SK-N-SH (cell line): ENCODE data around the gene NAPEPLD. TPM values are rescaled to one million over a fixed set of nuclear protein-coding genes. Genes with fewer than 3 reads are reported as not detected.
"Not testable (repeated sequence)": the region's sequence is repeated elsewhere in the genome, so short reads cannot be mapped to it uniquely, and the experiment has no call there.

Experiments
- CTCF ChIA-PET: fragments of 300-600, 350-600 bp; formaldehyde crosslinking; extraction: SDS; loops from one replicate; lab custom pipeline; 2021; lab: Yijun Ruan, JAX
- POLR2A ChIA-PET: fragments of 350-600 bp; sonication (Branson Sonifier 250); formaldehyde crosslinking; extraction: SDS; loops from one replicate; lab custom pipeline; 2020; ENCODE audit warnings: antibody characterized with exemption, inconsistent platforms; lab: Yijun Ruan, JAX
- DNase-seq: peaks from one replicate; pipeline ENCODE4 v3.0.0; 2012
- H2AFZ ChIP-seq: fragments of 200-600 bp; sonication (generic); 2 replicates; pipeline ENCODE4 v1.8.1; 2016; ENCODE audit warnings: antibody characterized with exemption, mild to moderate bottlenecking, low read depth
- H3F3A ChIP-seq: fragments of 200-600 bp; sonication (generic); replicated peaks from 2 replicates; pipeline ENCODE3; 2016; ENCODE audit warnings: antibody characterized with exemption, mild to moderate bottlenecking; ENCODE audit not compliant: insufficient read depth
- H3K27ac ChIP-seq, 2 experiments: fragments of 200-500 bp in 1 of 2; fragments of 200-600 bp in 1 of 2; sonication (Bioruptor generic) in 1 of 2; sonication (generic), shearing (Covaris generic) in 1 of 2; 2 replicates each; pipeline versions ENCODE4 v1.5.1 to v1.6.1; 2014 to 2016; ENCODE audit warnings: low read depth in 2 of 2, inconsistent platforms in 1 of 2, low read length in 1 of 2, mild to moderate bottlenecking in 1 of 2, mixed read lengths in 1 of 2
- H3K27me3 ChIP-seq: fragments of 200-600 bp; sonication (generic), shearing (Covaris generic); 2 replicates; pipeline ENCODE4 v1.6.1; 2016; ENCODE audit warnings: mixed run types; ENCODE audit not compliant: insufficient read depth
- H3K36me3 ChIP-seq, 2 experiments: fragments of 200-500 bp in 1 of 2; fragments of 200-600 bp in 1 of 2; sonication (Bioruptor generic) in 1 of 2; sonication (generic) in 1 of 2; replicated peaks in 1 of 2; 2 replicates each; pipeline versions ENCODE3 to v1.5.1; 2014 to 2016; ENCODE audit warnings: low read length in 1 of 2, mild to moderate bottlenecking in 1 of 2; ENCODE audit not compliant: insufficient read depth in 2 of 2, control insufficient read depth in 1 of 2
- H3K4me1 ChIP-seq, 2 experiments: fragments of 200-500 bp in 1 of 2; fragments of 200-600 bp in 1 of 2; sonication (Bioruptor generic) in 1 of 2; sonication (generic), shearing (Covaris generic) in 1 of 2; 2 replicates each; pipeline versions ENCODE4 v1.5.1 to v1.6.1; 2014 to 2016; ENCODE audit warnings: low read depth in 1 of 2, low read length in 1 of 2, mixed run types in 1 of 2; ENCODE audit not compliant: insufficient read depth in 2 of 2, control insufficient read depth in 1 of 2
- H3K4me2 ChIP-seq: fragments of 200-600 bp; sonication (generic), shearing (Covaris generic); 2 replicates; pipeline ENCODE4 v1.6.1; 2017; ENCODE audit warnings: mixed run types
- H3K4me3 ChIP-seq, 2 experiments: fragments of 200-500 bp in 1 of 2; fragments of 200-600 bp in 1 of 2; sonication (Bioruptor generic) in 1 of 2; sonication (generic), shearing (Covaris generic) in 1 of 2; 2 replicates each; pipeline versions ENCODE4 v1.5.1 to v1.8.1; 2014 to 2016; ENCODE audit warnings: low read depth in 2 of 2, inconsistent platforms in 1 of 2, low read length in 1 of 2, mild to moderate bottlenecking in 1 of 2, mixed read lengths in 1 of 2, moderate library complexity in 1 of 2
- H3K79me2 ChIP-seq: fragments of 200-600 bp; sonication (generic); 2 replicates; pipeline ENCODE4 v1.8.1; 2017; ENCODE audit warnings: mild to moderate bottlenecking; ENCODE audit not compliant: insufficient read depth
- H3K9ac ChIP-seq: fragments of 200-600 bp; sonication (generic); 2 replicates; pipeline ENCODE4 v1.6.1; 2017; ENCODE audit warnings: mixed run types
- H3K9me2 ChIP-seq: fragments of 200-600 bp; sonication (generic); 2 replicates; pipeline ENCODE4 v1.6.1; 2017; ENCODE audit warnings: mixed run types
- H3K9me3 ChIP-seq: fragments of 200-600 bp; sonication (generic); 2 replicates; pipeline ENCODE4 v1.6.1; 2017; ENCODE audit warnings: mixed run types, mild to moderate bottlenecking, moderate library complexity
- H4K20me1 ChIP-seq: fragments of 200-600 bp; sonication (generic); 2 replicates; pipeline ENCODE4 v1.6.1; 2017; ENCODE audit warnings: mild to moderate bottlenecking, mixed run types; ENCODE audit not compliant: insufficient read depth
- ELF1 ChIP-seq: IDR thresholded peaks from 2 replicates; pipeline ENCODE4 v1.4.0; 2012
- FOXM1 ChIP-seq: IDR thresholded peaks from 2 replicates; pipeline ENCODE4 v1.4.0; 2012; ENCODE audit warnings: low read depth, mild to moderate bottlenecking
- GABPA ChIP-seq: IDR thresholded peaks from 2 replicates; pipeline ENCODE4 v1.4.0; 2012; ENCODE audit warnings: low read depth, mild to moderate bottlenecking
- MXI1 ChIP-seq: IDR thresholded peaks from 2 replicates; pipeline ENCODE4 v1.6.1; 2012; ENCODE audit warnings: mild to moderate bottlenecking, low read depth, low read length, improper control_type of control experiment
- SMC3 ChIP-seq: IDR thresholded peaks from 2 replicates; pipeline ENCODE4 v1.6.1; 2012; ENCODE audit warnings: low read depth, low read length, improper control_type of control experiment
- TAF1 ChIP-seq: IDR thresholded peaks from 2 replicates; pipeline ENCODE4 v1.6.1; 2012; ENCODE audit warnings: low read depth, mild to moderate bottlenecking, low read length, moderate library complexity, borderline replicate concordance
- TCF12 ChIP-seq: IDR thresholded peaks from 2 replicates; pipeline ENCODE4 v1.4.0; 2012
- YY1 ChIP-seq: IDR thresholded peaks from 2 replicates; pipeline ENCODE4 v1.4.0; 2012; ENCODE audit warnings: low read depth, mild to moderate bottlenecking
- WGBS: methylation state at CpG from one replicate; pipeline ENCODE4 v1.1.6; 2017; ENCODE audit warnings: low lambda C conversion rate; 5-methylcytosine and 5-hydroxymethylcytosine counted together
- polyA plus RNA-seq, 3 experiments: library from polyadenylated mRNA; depleted of rRNA; stranded (reverse); fragments of >200 nt; gene quantifications; 2 replicates each; pipeline ENCODE4 v1.2.3, GENCODE V29; 2012
- TF ChIP-seq, protein P1 (sequence below): IDR thresholded peaks from 2 replicates; pipeline ENCODE4 v1.4.0; 2012; ENCODE audit warnings: low read depth, borderline replicate concordance
- TF ChIP-seq, protein P2 (sequence below): IDR thresholded peaks from 2 replicates; pipeline ENCODE4; 2012
- TF ChIP-seq, protein P3 (sequence below): IDR thresholded peaks from 2 replicates; pipeline ENCODE4 v1.6.1; 2012; ENCODE audit warnings: mild to moderate bottlenecking, low read depth, low read length, moderate library complexity

The NAPEPLD gene
- polyA plus RNA-seq, 1 of the 3 experiments (the other 2 are of a cell fraction): 4.6 TPM

DNA sequence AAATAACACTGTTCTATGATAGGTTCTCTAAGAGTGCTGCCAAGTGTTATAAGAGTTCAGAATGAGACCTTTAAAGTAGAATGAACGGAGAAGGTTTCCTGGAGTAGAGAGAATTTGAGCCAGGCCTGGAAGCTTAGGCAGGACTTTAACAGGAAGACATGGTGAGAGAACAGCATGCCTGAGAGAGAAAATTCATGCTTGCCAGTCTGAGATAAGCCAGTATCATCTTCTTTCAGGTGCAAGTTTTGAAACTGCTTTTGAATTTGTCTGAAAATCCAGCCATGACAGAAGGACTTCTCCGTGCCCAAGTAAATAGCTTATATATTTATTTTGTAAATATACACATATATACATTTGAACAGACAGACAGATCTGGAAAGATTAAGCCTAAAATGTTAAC, 51.9 kb downstream of the NAPEPLD start:
- peaks cover 20% of the 10 kb centered on the region for H3F3A ChIP-seq
- ChIA-PET POLR2A (no interaction called here), CTCF (interaction anchor here (1.1 to 1.5 kb wide), 3 partner anchors 22 to 52 kb away, joined by 3 to 5 read pairs (median 3); partner anchors contain the start of genes ARMC10, FBXL13 and NAPEPLD)
- 96% methylated on average over 2 of the region's 2 CpGs for WGBS
- H3K9me2 ChIP-seq: no peaks in the 10 kb centered on the region
- peaks cover 0 to 3% of the 10 kb centered on the region in 2 experiments; a peak in 1 of 4 replicates for H3K4me1 ChIP-seq
- H3K9me3 ChIP-seq: no peaks in the 10 kb centered on the region
- H3K9ac ChIP-seq: no peak overlapping the region
- no peaks in the 10 kb centered on the region for H4K20me1 ChIP-seq
- no peak overlapping the region; a peak in 1 of 4 replicates for H3K27ac ChIP-seq
- no peak overlapping the region for H3K4me2 ChIP-seq
- DNase-seq: no peak
- TF ChIP-seq, protein P1, sequence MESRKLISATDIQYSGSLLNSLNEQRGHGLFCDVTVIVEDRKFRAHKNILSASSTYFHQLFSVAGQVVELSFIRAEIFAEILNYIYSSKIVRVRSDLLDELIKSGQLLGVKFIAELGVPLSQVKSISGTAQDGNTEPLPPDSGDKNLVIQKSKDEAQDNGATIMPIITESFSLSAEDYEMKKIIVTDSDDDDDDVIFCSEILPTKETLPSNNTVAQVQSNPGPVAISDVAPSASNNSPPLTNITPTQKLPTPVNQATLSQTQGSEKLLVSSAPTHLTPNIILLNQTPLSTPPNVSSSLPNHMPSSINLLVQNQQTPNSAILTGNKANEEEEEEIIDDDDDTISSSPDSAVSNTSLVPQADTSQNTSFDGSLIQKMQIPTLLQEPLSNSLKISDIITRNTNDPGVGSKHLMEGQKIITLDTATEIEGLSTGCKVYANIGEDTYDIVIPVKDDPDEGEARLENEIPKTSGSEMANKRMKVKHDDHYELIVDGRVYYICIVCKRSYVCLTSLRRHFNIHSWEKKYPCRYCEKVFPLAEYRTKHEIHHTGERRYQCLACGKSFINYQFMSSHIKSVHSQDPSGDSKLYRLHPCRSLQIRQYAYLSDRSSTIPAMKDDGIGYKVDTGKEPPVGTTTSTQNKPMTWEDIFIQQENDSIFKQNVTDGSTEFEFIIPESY: no peak
- TF ChIP-seq YY1 (no peak), SMC3 (no peak), TAF1 (no peak), ELF1 (no peak), TCF12 (no peak), MXI1 (no peak), GABPA (no peak), FOXM1 (no peak)
- TF ChIP-seq, protein P2, sequence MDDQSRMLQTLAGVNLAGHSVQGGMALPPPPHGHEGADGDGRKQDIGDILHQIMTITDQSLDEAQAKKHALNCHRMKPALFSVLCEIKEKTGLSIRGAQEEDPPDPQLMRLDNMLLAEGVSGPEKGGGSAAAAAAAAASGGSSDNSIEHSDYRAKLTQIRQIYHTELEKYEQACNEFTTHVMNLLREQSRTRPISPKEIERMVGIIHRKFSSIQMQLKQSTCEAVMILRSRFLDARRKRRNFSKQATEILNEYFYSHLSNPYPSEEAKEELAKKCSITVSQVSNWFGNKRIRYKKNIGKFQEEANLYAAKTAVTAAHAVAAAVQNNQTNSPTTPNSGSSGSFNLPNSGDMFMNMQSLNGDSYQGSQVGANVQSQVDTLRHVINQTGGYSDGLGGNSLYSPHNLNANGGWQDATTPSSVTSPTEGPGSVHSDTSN: no peak
- TF ChIP-seq, protein P3, sequence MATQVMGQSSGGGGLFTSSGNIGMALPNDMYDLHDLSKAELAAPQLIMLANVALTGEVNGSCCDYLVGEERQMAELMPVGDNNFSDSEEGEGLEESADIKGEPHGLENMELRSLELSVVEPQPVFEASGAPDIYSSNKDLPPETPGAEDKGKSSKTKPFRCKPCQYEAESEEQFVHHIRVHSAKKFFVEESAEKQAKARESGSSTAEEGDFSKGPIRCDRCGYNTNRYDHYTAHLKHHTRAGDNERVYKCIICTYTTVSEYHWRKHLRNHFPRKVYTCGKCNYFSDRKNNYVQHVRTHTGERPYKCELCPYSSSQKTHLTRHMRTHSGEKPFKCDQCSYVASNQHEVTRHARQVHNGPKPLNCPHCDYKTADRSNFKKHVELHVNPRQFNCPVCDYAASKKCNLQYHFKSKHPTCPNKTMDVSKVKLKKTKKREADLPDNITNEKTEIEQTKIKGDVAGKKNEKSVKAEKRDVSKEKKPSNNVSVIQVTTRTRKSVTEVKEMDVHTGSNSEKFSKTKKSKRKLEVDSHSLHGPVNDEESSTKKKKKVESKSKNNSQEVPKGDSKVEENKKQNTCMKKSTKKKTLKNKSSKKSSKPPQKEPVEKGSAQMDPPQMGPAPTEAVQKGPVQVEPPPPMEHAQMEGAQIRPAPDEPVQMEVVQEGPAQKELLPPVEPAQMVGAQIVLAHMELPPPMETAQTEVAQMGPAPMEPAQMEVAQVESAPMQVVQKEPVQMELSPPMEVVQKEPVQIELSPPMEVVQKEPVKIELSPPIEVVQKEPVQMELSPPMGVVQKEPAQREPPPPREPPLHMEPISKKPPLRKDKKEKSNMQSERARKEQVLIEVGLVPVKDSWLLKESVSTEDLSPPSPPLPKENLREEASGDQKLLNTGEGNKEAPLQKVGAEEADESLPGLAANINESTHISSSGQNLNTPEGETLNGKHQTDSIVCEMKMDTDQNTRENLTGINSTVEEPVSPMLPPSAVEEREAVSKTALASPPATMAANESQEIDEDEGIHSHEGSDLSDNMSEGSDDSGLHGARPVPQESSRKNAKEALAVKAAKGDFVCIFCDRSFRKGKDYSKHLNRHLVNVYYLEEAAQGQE: no peak
- TF ChIP-seq, all 33 proteins: peak for 0
- no peak overlapping the region for H2AFZ ChIP-seq
- no peak overlapping the region for H3K4me3 ChIP-seq
- H3K27me3 ChIP-seq: no peaks in the 10 kb centered on the region
- peaks cover 68 to 75% of the 10 kb centered on the region in 2 experiments for H3K36me3 ChIP-seq
- H3K79me2 ChIP-seq: no peaks in the 10 kb centered on the region

- H3K4me1 ChIP-seq, DNase-seq, H3K9me2 ChIP-seq, POLR2A ChIA-PET, H3K4me3 ChIP-seq, H2AFZ ChIP-seq, H3K9ac ChIP-seq, H4K20me1 ChIP-seq, H3K27me3 ChIP-seq, H3K27ac ChIP-seq, H3K9me3 ChIP-seq, H3K4me2 ChIP-seq, H3K79me2 ChIP-seq: not testable (repeated sequence)
- peaks cover 20% of the 10 kb centered on the region for H3F3A ChIP-seq
- CTCF ChIA-PET: interaction anchor here (1.2 to 1.5 kb wide), 3 partner anchors 11 to 53 kb away, joined by 3 to 5 read pairs (median 3); partner anchors contain the start of gene NAPEPLD
- H3K36me3 ChIP-seq: peaks cover 69 to 71% of the 10 kb centered on the region in 2 experiments
- WGBS: 92% methylated on average over 2 of the region's 2 CpGs
These were observed 53.3 kb downstream of the NAPEPLD start for GRCh38 chr7:103095558-103095957.
